ENCODE results near the gene INPP4B.

Gene INPP4B

GRCh38 chr4:142595222-142595871 is 250.8 kb downstream of the INPP4B start:
- no peaks in the 10 kb centered on the region for H4K20me1 ChIP-seq (ENCODE audit: insufficient read depth)
- H3K27me3 ChIP-seq (ENCODE audit: insufficient read depth, low read depth), result no peaks in the 10 kb centered on the region
- no peak overlapping the region for H2AFZ ChIP-seq (ENCODE audit: low read depth)
- H3K79me2 ChIP-seq (ENCODE audit: insufficient read depth, low read depth), result no peaks in the 10 kb centered on the region
- H3K36me3 ChIP-seq (ENCODE audit: insufficient read depth), result no peaks in the 10 kb centered on the region
- H3K27ac ChIP-seq, result no peak overlapping the region
- no peak overlapping the region for H3K9ac ChIP-seq
- no peaks in the 10 kb centered on the region for H3K4me1 ChIP-seq (ENCODE audit: low read depth, poor library complexity, severe bottlenecking)
- no peak overlapping the region for H3K4me2 ChIP-seq
- TF ChIP-seq CTCF (conservative IDR thresholded peaks at IDR 0.05; ENCODE audit: low read depth, low read length), result no peak
- no peak overlapping the region for H3K4me3 ChIP-seq (IDR thresholded peaks at IDR 0.05; ENCODE audit: insufficient read depth, low read depth, low read length)

DNA sequence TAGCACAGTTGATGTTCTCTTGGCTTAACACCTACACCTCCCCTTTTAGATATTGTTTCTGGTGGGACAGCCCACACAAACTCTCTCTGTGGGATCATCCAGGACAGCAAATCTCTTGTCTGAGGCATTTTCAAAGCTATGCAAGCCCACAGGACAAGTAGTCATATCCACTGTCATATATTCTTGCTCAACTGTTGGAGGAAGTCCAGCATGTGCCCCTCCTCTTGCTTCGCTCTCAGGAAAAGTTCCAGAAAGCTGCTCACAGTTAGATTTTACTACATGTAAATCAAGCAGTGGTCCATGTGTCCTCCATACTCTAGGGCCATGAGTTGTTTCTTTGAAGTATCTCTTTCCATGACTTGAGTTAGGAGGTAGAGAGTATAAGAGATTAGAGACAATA is 260.7 kb downstream of the INPP4B start:
- Histone ChIP-seq H3K4me1 (ENCODE audit: low read depth, poor library complexity, severe bottlenecking) (no peaks in the 10 kb centered on the region), H3K27me3 (ENCODE audit: insufficient read depth, low read depth) (no peaks in the 10 kb centered on the region), H3K4me3 (IDR thresholded peaks at IDR 0.05; ENCODE audit: insufficient read depth, low read depth, low read length) (no peak overlapping the region), H4K20me1 (ENCODE audit: insufficient read depth) (no peaks in the 10 kb centered on the region), H2AFZ (ENCODE audit: low read depth) (no peak overlapping the region), H3K9ac (no peak overlapping the region), H3K36me3 (ENCODE audit: insufficient read depth) (no peaks in the 10 kb centered on the region), H3K79me2 (ENCODE audit: insufficient read depth, low read depth) (no peaks in the 10 kb centered on the region), H3K4me2 (no peak overlapping the region), H3K27ac (no peak overlapping the region)
- no peak for TF ChIP-seq CTCF (conservative IDR thresholded peaks at IDR 0.05; ENCODE audit: low read depth, low read length)

DNA sequence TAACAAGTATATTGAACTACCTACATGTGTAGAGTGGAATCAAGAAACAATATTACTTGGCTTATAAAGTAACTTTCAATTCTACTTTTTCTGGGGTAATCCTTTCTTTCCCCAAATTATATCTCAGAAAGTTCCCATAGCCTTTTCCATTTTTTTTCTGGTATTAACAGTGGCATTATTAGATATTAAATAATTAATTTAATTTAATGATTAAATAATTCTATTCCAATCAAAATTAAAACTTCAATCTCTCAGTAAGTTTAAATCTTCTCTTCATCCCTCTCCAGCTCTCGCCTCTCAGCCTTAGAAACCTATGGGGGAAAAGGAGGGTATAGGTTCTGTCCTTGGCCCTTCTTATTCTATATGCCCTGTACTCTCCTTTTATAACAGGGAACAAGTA is 262.4 kb downstream of the INPP4B start:
- Histone ChIP-seq H3K9ac (no peak overlapping the region), H3K4me2 (no peak overlapping the region), H2AFZ (ENCODE audit: low read depth) (no peak overlapping the region), H3K4me3 (IDR thresholded peaks at IDR 0.05; ENCODE audit: insufficient read depth, low read depth, low read length) (no peak overlapping the region), H3K79me2 (ENCODE audit: insufficient read depth, low read depth) (no peaks in the 10 kb centered on the region), H3K27me3 (ENCODE audit: insufficient read depth, low read depth) (no peaks in the 10 kb centered on the region), H4K20me1 (ENCODE audit: insufficient read depth) (no peaks in the 10 kb centered on the region), H3K36me3 (ENCODE audit: insufficient read depth) (no peaks in the 10 kb centered on the region), H3K27ac (no peak overlapping the region), H3K4me1 (ENCODE audit: low read depth, poor library complexity, severe bottlenecking) (no peaks in the 10 kb centered on the region)
- TF ChIP-seq CTCF (conservative IDR thresholded peaks at IDR 0.05; ENCODE audit: low read depth, low read length), result no peak

- no peaks in the 10 kb centered on the region for H3K27me3 ChIP-seq (ENCODE audit: insufficient read depth, low read depth)
- no peaks in the 10 kb centered on the region for H3K4me1 ChIP-seq (ENCODE audit: low read depth, poor library complexity, severe bottlenecking)
- H2AFZ ChIP-seq (ENCODE audit: low read depth), result no peak overlapping the region
- H3K4me2 ChIP-seq, result no peak overlapping the region
- H3K4me3 ChIP-seq (IDR thresholded peaks at IDR 0.05; ENCODE audit: insufficient read depth, low read depth, low read length), result no peak overlapping the region
- H3K36me3 ChIP-seq (ENCODE audit: insufficient read depth), result no peaks in the 10 kb centered on the region
- no peak for TF ChIP-seq CTCF (conservative IDR thresholded peaks at IDR 0.05; ENCODE audit: low read depth, low read length)
- no peaks in the 10 kb centered on the region for H4K20me1 ChIP-seq (ENCODE audit: insufficient read depth)
- no peak overlapping the region for H3K9ac ChIP-seq
- H3K79me2 ChIP-seq (ENCODE audit: insufficient read depth, low read depth), result no peaks in the 10 kb centered on the region
- no peak overlapping the region for H3K27ac ChIP-seq
Measured at GRCh38 chr4:142582340-142582739, 263.8 kb downstream of the INPP4B start.

Data from KMS-11 (cell line).